ENCODE measurements around the gene FMNL3.

GRCh38 chr12:49626836-49627235 lies 80.4 kb downstream of the FMNL3 start:
- TF ChIP-seq CTCF (IDR thresholded peaks at IDR 0.05) (no peak), EZH2phosphoT487 (IDR thresholded peaks at IDR 0.05) (no peak), EZH2 (IDR thresholded peaks at IDR 0.05) (no peak)

Measured in neural progenitor cell (in vitro differentiated cells).